ENCODE data around the gene OGFOD2.

The OGFOD2 gene

DNA sequence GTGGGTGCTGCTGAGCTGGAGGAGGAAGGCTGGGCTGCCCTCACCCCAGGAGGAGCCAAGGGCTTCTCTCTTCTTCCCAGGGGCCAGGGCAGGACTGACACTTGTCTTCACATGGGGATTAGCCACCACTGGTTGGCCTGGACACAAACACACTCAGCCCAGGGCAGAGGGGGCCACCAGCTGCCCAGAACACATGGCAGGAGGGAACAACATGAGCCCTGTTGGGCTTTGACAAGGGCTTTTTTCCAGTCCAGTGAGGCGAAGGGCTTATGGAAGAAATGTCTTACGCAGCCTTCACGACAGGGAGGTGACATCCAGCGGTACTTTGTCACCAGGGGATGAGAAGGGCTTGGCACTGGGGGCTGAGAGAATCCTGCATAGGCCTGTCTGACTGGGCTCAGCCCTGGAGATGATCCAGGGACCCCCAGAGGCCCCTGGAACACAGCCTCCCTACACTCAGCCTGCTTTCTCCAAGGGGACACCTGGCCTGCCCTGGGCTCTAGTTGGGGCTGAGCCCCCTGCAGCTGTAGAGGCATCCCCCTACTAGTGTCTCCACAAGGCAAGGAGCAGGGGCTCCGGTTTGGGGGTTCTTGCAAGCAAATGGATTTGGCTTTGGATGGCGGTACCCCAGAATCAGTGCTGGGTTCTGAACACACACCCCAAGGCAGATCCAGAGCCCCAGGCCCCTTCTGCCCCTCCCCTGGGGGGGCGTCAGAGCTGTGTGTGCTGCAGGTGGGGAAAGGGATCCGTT lies 24.3 kb downstream of the OGFOD2 start:
- ChIA-PET CTCF (interaction anchor here (1.0 kb wide), 1 partner anchor 45 kb away, joined by 4 read pairs; no protein-coding TSS in a partner anchor), POLR2A (no interaction called here)
- no peak overlapping the region for H3K4me3 ChIP-seq (ENCODE audit: low read depth, low read length)
- no peak for DNase-seq (ENCODE audit: low read depth, low spot score)
- TF ChIP-seq, protein P1, sequence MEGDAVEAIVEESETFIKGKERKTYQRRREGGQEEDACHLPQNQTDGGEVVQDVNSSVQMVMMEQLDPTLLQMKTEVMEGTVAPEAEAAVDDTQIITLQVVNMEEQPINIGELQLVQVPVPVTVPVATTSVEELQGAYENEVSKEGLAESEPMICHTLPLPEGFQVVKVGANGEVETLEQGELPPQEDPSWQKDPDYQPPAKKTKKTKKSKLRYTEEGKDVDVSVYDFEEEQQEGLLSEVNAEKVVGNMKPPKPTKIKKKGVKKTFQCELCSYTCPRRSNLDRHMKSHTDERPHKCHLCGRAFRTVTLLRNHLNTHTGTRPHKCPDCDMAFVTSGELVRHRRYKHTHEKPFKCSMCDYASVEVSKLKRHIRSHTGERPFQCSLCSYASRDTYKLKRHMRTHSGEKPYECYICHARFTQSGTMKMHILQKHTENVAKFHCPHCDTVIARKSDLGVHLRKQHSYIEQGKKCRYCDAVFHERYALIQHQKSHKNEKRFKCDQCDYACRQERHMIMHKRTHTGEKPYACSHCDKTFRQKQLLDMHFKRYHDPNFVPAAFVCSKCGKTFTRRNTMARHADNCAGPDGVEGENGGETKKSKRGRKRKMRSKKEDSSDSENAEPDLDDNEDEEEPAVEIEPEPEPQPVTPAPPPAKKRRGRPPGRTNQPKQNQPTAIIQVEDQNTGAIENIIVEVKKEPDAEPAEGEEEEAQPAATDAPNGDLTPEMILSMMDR (IDR thresholded peaks at IDR 0.05; ENCODE audit: insufficient read depth, low read length, missing control alignments), result no peak

DNA sequence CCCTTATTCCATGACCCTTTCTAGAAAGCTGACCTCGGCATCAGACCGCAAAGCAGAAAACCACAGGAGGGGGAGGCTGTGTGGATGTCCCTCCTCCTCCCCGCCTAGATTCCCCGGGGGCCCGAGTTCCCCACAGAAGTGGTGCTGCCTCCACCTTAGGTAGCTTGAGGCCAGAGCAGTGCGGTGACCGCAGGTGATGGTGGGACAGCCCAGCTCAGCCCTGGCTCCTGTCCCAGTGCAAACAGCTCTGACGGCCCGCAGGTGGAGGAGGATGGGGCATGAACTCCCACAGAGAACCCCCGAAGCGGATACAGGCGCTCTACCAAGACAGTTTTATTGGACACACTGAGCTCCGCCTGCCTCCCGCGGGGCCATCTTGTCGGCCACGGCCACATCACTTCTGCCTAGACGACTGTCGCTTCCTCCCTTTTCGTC lies 25.0 kb downstream of the OGFOD2 start:
- TF ChIP-seq, protein P1 (IDR thresholded peaks at IDR 0.05; ENCODE audit: insufficient read depth, low read length, missing control alignments), result no peak
- ChIA-PET CTCF (interaction anchor here (1.0 to 1.1 kb wide), 2 partner anchors 44 to 237 kb away, joined by 3 to 4 read pairs; no protein-coding TSS in a partner anchor), POLR2A (no interaction called here)
- no peak overlapping the region for H3K4me3 ChIP-seq (ENCODE audit: low read depth, low read length)
- DNase-seq (ENCODE audit: low read depth, low spot score), result no peak

DNA sequence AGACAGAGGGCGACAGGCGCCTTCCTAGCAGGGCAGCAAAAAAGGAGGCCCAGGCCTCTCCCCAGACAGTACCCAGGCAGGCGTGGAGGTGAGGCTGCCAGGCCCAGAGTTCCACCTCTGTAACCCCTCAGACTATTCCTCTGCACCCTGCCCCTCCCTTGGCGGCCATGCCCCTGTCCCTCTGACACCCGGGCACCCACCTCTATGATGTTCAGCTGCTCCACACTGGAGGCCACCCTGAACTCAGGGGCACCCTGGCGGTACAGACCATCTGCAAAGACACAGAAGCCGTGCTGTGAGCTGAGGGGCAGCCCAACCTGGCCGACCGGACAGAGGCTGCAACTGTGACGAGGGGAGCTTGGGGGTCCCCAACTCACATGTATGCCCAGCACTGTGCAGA lies 25.5 kb downstream of the OGFOD2 start:
- ChIA-PET POLR2A (no interaction called here), CTCF (interaction anchor here (1.1 kb wide), 1 partner anchor 237 kb away, joined by 3 read pairs; no protein-coding TSS in a partner anchor)
- DNase-seq (ENCODE audit: low read depth, low spot score), result no peak
- no peak overlapping the region for H3K4me3 ChIP-seq (ENCODE audit: low read depth, low read length)
- TF ChIP-seq, protein P1 (IDR thresholded peaks at IDR 0.05; ENCODE audit: insufficient read depth, low read length, missing control alignments), result no peak

DNA sequence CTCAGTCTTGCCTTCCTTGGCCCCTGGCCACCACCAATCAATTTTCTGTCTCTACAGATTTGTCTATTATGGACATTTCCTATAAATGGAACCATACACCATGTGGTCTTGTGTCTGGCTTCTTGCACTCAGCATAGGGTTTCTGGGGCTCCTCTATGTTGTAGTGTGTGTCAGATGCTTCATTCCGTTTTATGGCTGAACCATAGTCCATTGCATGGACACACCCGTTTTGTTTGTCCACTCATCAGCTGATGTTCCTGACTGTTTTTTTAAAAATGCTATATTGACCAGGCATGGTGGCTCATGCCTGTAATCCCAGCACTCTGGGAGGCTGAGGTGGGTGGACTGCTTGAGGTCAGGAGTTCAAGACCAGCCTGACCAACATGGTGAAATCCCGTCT lies 26.4 kb downstream of the OGFOD2 start:
- no peak overlapping the region for H3K4me3 ChIP-seq (ENCODE audit: low read depth, low read length)
- TF ChIP-seq, protein P1 (IDR thresholded peaks at IDR 0.05; ENCODE audit: insufficient read depth, low read length, missing control alignments), result no peak
- no peak for DNase-seq (ENCODE audit: low read depth, low spot score)
- ChIA-PET CTCF (no interaction called here), POLR2A (interaction anchor here (0.9 kb wide), 1 partner anchor 149 kb away, joined by 3 read pairs; the partner anchor contains the start of gene PITPNM2)

DNA sequence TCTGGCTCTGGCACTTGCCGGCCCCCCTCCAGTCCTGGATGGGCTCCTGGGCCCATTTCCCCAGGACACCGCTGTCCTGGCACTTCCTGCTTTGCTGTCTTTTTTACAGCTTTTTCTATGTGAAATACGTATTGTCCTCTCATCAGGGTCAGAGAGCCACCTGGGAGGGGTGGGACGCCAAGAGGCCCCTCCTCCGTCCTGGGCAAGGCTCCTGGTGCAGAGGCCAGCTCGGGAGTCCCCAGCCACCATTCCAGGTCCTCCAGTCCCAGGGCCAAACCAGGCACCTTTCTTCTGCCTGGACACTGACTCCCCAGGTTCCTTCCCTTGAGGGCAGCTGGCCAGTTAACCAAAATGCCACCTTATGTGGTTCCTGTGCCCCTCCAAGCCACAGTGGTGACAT lies 28.2 kb downstream of the OGFOD2 start:
- no peak for DNase-seq (ENCODE audit: low read depth, low spot score)
- ChIA-PET CTCF (interaction anchor here (0.7 kb wide), 1 partner anchor 209 kb away, joined by 3 read pairs; no protein-coding TSS in a partner anchor), POLR2A (no interaction called here)
- H3K4me3 ChIP-seq (ENCODE audit: low read depth, low read length), result no peak overlapping the region
- TF ChIP-seq, protein P1 (IDR thresholded peaks at IDR 0.05; ENCODE audit: insufficient read depth, low read length, missing control alignments), result no peak

DNA sequence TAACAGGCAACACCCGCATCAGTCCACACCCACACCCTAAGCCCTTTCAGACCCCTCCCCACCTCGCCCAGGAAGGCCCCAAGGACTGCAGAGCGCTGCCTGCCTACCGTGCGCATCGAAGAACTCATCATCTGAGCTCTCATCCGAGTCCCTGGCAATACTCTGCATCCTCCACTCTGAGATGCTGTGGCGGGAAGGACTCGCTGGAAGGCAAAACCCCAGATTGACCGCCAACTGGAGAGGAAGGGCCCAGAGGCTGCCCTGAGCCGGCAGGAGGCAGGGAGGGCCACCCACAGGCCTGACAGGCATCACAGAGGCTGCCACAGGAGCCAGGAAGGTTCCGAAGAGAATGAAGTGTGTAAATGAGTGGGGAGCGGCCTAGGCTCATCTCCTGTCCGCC lies 29.2 kb downstream of the OGFOD2 start:
- ChIA-PET POLR2A (no interaction called here), CTCF (no interaction called here)
- no peak for DNase-seq (ENCODE audit: low read depth, low spot score)
- H3K4me3 ChIP-seq (ENCODE audit: low read depth, low read length), result no peak overlapping the region
- TF ChIP-seq, protein P1 (IDR thresholded peaks at IDR 0.05; ENCODE audit: insufficient read depth, low read length, missing control alignments), result no peak
